HG02642 (cell line): ENCODE data around the gene FAM53A.
"Not testable (repeated sequence)": the region's sequence is repeated elsewhere in the genome, so short reads cannot be mapped to it uniquely, and the experiment has no call there.

Experiments
- ATAC-seq: cut with Tn5 transposase; IDR thresholded peaks from one replicate; pipeline ENCODE4 v1.9.1; 2021; ENCODE audit warnings: mild to moderate bottlenecking; ENCODE audit not compliant: unreplicated experiment, poor library complexity

FAM53A gene

DNA sequence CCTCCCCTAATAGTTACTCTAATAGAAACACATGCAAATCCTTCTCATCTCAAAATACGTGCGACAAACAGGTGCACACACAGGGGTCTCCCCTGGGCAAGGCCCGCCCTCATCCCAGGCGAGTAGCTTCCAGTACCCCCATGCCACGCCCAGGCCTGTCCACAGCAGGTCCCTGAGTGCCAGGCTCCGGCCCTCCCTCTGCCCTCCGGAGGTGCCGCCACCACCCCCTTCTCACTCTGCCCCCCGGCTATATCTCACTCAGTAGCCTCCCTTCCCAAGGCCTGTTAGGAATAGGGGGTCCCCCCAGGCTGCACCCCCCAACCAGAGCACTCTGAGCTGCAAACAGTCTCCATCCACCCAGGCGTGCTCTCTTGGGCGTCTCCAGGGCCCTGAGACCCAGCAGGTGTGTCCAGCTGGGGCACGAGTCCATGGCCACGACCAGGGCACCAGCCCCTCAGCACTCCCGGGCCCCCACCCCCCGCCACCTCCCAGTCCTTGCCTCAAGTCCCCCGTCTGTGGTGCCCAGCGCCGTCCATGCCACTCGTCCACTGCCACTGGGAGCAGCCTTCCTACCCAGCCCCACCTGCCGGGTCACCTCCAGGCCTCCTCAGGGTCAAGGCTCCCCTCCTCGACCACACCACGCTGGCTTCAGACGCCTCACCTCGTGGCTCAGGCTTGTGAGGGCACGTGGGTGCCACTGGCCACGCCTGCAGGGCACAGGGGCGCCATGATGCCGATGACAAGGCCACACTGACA is 41.7 kb downstream of the FAM53A start:
- no peak for ATAC-seq

DNA sequence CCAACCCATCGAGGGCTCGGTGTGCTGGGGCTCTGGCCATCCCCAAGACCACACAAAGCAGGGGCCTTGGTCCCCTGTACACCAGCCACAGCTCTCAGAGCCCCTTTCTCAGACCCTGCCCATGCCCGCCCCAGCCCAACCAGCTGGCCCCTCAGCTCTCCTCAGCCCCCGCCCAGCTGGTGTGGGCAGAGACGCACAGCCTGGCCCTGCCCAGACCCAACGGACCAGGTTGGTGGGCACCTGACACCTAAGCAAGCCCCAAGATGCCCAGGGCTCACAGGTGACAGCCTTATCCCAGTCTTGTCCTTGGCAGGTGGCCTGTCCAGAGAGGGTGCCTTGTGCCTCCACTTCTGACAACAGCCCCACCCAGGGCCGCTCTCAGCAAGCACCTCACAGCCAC is 42.4 kb downstream of the FAM53A start:
- ATAC-seq, result no peak

DNA sequence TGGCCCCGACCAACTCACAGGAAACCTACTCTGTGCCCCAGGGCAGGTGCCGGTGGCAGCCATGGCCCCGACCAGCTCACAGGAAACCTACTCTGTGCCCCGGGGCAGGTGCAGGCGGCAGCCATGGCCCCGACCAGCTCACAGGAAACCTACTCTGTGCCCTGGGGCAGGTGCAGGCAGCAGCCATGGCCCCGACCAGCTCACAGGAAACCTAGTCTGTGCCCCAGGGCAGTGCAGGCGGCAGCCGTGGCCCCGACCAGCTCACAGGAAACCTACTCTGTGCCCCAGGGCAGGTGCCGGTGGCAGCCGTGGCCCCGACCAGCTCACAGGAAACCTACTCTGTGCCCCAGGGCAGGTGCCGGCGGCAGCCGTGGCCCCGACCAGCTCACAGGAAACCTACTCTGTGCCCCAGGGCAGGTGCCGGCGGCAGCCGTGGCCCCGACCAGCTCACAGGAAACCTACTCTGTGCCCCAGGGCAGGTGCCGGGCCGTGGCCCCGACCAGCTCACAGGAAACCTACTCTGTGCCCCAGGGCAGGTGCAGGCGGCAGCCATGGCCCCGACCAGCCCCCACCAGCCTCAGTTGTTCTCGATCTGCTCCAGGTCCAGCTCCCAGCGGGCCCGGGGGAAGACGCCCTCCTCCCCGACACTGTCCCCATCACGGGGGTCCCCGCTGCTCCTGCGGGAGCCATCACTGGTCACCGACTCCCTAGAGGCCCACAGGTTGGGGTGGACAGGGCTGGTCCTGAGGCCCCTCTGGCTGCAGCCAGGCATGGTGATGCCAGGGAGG is 43.2 kb downstream of the FAM53A start:
- ATAC-seq, result not testable (repeated sequence)

DNA sequence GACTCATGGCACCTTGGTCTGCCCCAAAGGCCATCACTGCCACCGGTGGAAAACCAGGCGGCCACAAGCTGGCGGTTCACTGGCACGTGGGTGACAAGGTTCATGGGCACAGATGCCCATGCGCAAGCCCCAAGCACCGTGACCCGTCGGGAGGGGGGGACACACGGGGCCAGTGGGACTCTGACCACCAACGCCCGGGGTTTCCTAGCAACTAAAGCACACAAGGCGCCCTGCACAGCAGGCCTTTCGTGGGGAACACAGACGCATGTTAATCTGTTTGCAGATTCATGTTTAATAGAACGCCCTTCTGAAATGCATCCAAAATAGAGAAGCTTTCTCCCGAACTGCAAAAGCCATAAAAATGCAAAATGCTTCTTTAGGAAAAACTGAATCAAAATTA is 43.9 kb downstream of the FAM53A start:
- ATAC-seq, result no peak

DNA sequence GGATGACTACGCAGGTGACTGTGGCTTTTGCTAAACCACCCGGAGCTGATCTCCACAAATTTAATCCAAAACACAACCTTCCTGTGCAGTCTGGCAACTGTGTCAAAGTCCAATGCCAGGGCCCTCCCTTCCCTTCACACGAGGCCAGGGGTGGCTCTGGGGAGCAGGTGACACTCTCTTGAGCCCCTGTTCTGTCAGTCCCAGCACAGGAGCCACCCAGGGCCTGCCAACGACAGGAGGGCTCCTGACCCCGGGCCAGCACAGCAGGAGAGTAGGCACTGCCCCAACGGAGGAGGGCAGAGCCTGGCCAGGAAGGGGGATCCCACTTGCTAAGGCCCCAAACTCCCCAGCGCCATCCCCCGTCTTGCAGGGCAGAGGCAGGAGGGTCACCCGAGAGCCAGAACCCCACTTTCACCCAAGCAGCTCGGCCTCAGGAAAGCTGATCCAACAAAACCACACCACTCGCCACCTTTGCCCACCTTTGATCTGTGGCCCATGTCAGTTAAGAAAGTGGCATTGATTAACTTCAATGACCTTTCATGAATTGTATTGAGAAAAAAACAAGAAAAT is 44.7 kb downstream of the FAM53A start:
- ATAC-seq, result no peak

DNA sequence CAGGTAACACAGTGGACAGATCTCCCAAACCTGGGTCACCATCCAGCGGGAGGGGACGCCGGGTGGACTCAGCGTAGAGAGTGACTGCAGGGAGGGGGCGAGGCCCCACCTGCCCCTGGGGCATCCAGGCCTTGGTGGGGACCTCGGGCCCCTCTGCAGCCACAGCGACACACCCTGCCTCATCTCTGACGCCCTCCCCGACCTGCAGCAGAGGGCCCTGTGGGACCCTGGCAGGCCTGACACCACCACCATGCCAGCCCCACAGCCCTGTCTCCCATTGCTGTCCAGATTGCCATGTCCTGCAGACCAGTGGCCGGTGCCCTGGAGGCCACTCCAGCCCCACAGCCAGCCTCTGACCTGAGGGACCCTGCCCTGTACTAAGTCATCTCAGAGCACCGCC is 45.2 kb downstream of the FAM53A start:
- ATAC-seq, result no peak

DNA sequence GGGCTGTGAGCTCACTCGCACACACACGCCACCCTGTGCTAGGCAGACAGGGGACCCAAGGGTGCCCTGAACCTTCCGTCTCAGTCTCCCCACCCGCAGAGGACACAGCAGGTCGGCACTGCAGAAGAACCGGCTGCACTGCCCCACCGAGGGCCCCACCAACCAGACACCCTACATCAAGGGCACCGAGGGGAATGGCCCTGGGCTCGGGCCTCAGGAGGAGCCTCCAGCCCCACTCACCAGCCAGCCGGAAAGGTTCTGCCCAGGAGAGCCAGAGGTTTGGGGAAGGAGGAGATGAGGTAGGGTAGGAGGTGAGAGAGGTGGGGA is 45.9 kb downstream of the FAM53A start:
- ATAC-seq, result no peak

DNA sequence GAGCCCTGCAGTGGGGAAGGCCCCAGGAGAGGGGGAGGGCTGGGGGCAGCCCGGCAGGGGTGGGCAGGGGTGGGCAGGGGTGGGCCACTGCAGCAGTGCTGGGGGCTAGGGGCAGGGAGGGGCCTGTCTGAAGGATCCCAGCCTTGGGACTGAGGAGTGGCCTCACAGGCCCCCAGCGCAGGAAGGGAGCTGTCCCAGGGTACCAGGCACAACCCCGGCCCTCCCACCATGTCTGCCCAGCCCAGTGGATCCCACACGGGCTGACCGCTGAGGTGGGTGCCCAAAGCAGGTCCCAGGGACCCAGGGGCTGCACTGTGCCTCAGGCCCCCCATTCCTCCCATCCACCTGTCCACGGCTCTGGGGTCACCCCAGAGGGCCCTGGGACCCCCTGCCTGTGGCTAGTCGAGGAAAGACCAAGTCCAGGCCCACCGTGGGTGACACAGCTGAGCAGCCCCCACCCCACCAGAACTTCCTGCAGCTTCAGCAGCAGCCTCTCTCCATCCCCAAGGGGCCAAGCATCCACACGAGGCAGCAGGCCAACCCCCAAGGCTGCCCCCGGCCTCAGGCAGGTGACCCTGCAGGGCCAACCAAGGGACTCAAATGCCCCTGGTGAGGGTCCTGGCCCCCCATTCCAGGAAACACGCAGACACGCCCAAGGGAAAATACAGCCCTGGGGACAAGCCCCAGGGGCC is 46.4 kb downstream of the FAM53A start:
- no peak for ATAC-seq

DNA sequence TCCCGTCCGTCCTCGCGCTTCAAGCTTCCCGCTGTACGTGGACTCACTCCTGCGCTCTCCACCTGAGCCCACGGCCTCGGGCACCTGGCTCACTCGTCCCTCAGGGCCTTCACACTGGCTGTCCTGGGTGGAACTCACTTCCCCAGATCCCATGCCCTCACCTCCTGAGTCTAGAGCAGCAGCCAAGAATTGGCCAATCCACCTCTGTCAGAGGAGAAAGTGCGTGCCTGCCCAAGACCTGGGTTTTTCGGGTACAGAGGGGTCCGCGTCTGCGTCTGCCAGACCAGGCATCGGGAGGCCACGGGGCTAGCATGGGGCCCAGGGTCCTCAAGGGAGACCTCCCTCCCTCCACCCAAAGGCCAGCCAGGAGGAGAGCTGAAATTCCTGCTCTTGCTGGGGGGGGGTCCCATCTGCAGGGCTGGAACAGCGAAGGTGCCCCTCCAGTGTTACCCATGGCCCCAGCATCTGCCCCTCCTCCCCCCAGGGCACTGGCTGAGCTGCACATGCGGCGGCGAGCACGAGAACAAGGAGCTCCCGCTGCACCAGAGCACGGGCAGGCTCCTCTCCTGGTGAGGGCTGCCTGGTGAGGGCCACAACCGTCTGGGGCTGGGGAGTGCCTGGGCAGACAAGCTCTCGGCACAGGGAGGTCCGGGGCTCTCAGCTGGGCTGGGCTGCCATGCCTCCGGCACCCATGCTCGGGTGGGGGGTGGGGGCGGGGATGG is 47.5 kb downstream of the FAM53A start:
- no peak for ATAC-seq

DNA sequence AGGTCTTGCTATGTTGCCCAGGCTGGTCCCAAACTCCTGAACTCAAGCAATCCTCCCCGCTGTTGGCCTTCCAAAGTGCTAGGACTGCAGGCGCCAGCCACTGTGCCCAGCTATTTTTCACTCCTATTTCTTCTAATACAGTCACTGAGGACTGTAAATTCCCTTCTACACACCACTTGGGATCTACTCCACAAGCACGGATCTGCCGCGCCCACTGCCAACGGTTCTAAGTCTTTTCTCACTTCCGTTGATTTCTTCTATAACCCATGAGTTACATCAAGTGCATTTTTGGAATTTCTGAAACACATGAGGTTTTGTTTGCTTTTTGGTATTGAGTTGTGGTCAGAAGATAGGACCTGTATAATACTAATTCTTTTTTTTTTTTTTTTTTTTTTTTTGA is 48.6 kb downstream of the FAM53A start:
- ATAC-seq, result no peak

DNA sequence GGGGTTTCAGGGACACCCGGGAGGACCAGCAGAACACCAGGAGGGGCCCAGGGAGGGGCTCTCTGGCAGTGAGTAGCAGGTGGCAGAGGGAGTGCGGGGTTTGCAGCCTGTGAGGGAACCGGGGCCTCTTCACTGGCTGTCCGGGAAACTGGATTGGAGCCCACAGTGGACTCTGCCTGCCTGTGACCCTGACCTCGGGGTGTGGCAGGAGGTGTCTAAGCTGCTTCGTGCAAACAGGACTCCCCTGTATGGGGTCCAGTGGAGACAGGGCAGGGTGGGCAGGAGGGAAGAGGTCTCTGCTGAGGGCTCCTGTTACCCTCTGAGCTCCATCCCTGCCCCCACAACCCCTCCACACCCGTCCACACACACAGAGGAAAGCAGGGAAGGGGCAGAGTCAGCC is 50.1 kb downstream of the FAM53A start:
- ATAC-seq, result no peak

DNA sequence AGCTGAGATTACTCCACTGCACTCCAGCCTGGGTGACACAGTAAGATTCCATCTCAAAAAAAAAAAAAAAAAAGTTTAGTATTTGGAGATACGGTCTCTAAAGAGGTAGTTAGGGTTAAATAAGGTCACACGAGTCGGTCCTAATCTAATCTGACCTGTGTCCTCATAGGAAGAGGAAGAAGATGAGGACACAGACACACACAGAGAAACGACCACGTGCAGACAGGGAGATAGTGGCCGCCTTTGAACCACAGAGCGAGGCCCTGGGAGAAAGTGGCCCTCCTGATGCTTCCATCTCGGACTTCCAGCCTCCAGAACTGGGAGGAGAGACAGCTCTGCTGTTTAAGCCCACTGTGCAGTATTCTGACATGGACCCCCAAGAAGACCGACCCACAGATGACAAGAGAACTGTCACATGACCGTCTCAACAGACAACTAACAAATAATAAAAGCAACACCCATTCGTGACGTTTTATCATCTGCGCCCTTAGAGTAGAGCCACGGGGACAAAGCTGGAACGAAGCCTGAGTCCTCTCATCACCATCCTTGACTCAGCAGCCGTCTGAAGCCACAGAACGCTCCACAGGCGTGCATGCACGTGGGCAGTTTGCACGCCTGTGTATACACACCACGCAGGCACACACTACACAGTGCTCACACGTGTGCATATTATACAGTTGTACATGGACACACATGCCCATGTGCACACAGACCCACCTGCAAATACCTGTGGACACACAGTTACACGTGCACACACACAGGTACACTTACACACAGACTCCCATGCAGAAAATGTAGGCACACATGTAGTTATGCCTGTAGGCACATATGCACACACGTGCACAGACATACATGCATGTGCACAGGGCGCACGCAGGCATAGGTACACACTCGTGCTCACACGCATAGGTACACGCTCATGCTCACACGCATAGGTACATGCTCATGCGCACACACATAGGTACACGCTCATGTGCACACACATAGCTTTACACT is 51.7 kb downstream of the FAM53A start:
- ATAC-seq, result no peak

DNA sequence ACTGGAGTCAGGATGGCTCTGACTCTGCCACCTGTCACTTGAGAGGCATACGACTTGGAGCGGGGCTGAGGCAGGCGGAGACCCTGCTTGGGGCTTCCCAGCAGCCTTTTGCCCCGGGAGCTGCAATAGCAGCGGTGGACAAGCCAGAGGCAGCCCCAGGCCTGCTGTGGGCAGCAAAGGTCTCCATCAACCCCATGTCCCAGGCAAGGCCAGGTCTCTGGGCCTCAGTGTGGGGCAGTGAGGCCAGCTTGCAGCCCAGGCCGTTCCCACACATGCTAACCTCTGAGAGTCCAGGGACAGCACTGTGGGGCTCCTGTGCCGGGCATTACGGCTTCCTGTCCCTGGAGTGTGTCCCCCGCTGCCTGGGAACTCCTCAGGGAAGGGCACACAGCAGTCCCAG is 53.0 kb downstream of the FAM53A start:
- ATAC-seq, result no peak

DNA sequence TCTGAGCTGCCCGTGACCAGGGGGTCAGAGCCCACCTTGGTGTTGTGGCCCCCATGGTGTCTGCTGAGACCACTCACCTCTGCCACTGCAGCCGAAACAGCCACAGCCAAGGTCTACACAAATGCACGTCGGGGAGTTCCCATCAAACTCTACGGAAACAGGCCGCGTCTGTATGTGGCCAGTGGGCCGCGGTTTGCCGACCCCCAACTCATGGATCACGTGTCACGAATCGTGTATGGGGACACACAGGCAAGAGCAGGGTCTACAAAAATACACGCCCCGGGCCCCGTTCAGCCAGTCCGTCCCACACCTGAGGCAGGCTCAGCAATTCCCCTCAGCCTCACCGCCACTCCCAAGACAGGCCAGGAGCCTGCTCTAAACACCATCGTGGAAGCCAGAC is 53.8 kb downstream of the FAM53A start:
- no peak for ATAC-seq

DNA sequence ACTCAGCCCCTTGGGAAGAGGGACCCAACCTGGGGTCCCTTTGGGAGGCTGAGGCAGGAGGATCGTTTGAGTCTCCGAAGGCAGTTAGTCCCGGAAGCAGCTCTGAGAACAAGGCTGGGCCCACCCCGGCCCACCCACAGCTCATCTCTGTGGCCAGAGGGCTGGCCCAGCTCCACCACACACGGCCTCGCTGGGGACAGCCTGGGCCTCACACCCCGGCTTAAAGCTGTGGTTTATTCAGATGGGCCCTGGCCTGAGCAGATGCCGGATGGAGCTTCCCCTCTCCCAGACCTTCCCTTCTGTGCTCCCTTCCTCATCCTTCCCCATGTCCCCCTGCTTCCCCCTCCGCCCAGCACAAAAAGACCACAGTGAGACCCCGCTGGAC is 54.4 kb downstream of the FAM53A start:
- ATAC-seq, result no peak

DNA sequence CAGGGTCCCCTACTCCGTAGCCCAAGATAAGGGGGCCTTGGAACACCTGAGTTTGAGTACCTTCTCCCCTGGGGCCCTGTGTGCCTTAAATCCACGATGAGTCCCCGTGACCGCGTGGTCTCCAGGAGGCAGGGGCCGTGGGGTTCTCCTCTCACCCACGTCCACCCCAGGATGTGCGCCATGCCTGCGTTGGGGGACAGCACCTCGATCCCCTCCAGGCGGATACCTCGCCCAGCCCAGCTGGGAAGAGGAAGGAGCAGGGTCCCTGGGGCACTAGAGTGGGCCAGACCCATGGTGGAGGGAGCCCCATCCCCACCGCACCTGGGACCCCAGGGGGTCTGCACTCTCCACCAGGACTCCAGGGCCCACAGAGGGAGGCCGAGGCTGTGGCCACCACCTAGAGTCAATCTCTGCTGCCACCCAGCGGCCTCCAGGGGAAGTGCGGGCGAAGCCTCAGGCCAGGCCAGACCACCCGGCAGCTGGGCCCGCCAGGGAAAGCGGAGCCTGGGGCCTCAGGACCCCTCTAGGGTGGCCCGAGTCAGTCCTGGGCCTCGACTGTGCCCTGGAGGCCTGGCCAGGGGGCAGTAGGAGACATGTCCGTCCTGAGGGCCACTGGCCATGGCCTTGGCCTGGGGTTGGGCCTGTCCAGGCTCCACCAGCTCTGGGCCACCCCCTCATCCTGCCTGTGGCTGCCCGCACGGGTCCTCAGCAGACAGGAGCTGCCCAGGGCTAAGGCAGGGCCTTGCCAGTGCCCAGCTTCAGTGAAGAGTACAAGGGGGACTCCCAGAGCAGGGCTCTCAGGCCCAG is 55.0 kb downstream of the FAM53A start:
- no peak for ATAC-seq

DNA sequence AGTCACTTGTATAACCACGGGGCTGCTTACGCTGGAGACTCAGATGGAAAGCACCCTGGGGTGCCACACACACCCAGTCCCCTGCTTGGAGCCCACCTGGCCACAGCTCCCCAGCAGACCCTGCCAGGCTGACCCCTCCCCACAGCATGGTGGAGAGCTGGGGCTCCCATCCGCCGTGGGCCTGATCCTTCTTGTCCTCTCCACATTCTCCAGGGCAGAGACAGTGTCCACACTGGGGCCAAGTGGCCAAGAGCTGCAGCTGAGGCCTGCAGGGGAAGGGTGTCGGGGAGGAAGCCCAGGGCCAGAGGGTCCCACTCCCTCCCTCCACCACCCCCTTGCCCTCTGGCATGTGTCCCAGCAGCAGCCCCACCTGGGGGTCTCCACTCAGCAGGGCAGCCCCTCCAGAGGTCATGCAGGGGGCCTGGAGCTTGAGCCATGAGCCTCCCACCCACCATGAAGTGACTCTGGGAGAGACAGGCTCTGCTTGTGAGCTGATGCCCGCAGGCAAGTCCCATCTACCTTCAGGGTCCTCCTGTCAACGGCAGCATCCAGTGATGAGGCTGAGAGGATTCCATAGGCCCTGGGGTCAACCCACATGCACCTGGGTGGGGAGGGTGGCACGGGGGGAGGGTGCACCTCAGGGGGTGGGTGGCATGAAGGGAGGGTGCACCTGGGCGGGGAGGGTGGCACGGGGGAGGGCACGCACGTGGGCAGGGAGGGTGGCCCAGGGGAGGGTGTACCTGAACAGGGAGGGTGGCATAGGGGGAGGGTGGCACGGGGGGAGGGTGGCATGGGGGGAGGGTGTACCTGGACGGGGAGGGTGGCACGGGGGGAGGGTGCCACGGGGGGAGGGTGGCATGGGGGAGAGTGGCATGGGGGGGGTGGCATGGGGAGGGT is 56.4 kb downstream of the FAM53A start:
- no peak for ATAC-seq

DNA sequence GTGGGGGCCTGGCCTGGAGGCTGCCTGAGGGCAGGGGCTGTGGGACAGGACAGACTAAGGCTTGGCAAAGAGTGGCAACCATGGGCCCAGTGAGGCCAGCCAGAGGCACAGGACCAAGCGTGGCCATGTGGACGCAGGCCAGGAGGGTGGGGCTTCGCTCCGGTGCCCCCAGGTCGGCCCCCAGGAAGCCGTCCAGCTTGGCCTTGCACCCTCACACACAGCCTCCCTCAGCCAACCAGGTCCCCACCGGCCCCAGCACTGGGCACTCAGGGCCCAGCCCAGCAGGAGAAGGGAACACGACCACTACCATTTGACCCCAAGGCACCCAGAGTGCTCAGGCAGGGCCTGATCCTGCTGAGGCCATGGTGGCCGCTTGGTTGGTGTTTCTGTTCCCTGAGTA is 57.2 kb downstream of the FAM53A start:
- ATAC-seq, result no peak
